Suprapubic skin (tissue), 4 donors: Measurements from ENCODE around the gene NOS3. TPM values are rescaled to one million over a fixed set of nuclear protein-coding genes. Genes with fewer than 3 reads are reported as not detected.

Experiments
- DNase-seq, 2 donors: peaks; one replicate each; pipeline ENCODE4 v3.0.0-alpha.2; 2019; ENCODE audit warnings: low spot score in 2 of 2
- H3K27ac ChIP-seq: fragments of 200-600 bp; sonication (generic); one replicate; pipeline ENCODE4 v1.5.1; 2019
- H3K27me3 ChIP-seq: fragments of 200-600 bp; sonication (generic); one replicate; pipeline ENCODE4 v1.5.1; 2019
- H3K36me3 ChIP-seq: fragments of 200-600 bp; sonication (generic); one replicate; pipeline ENCODE4 v1.5.1; 2019
- H3K4me1 ChIP-seq: fragments of 200-600 bp; sonication (generic); one replicate; pipeline ENCODE4 v1.5.1; 2019
- H3K4me3 ChIP-seq: fragments of 200-600 bp; sonication (generic); one replicate; pipeline ENCODE4 v1.5.1; 2019; ENCODE audit warnings: mild to moderate bottlenecking
- H3K9me3 ChIP-seq: fragments of 200-600 bp; sonication (generic); one replicate; pipeline ENCODE4 v1.5.1; 2019
- CTCF ChIP-seq, 2 donors: fragments of 200-600 bp in 1 of 2; fragments of 450-650 bp in 1 of 2; sonication (generic) in 1 of 2; IDR thresholded peaks; one replicate each; pipeline ENCODE4 v1.5.1; 2016 to 2019; ENCODE audit warnings: antibody characterized with exemption in 2 of 2, mild to moderate bottlenecking in 1 of 2, moderate library complexity in 1 of 2
- EP300 ChIP-seq: sonication (generic); formaldehyde crosslinking; IDR thresholded peaks from one replicate; pipeline ENCODE4 v1.6.1; 2017; ENCODE audit warnings: antibody characterized with exemption
- POLR2A ChIP-seq, 2 donors: fragments of 450-650 bp; IDR thresholded peaks; one replicate each; pipeline ENCODE4 v1.6.1; 2017; ENCODE audit warnings: antibody characterized with exemption in 2 of 2, mild to moderate bottlenecking in 2 of 2, moderate library complexity in 2 of 2
- POLR2AphosphoS5 ChIP-seq, 3 donors: sonication (generic); formaldehyde crosslinking; IDR thresholded peaks; one replicate each; pipeline ENCODE4 v1.6.1; 2017; ENCODE audit warnings: antibody characterized with exemption in 3 of 3
- WGBS: methylation state at CpG from one replicate; pipeline ENCODE4 v1.1.5; 2018; 5-methylcytosine and 5-hydroxymethylcytosine counted together
- total RNA-seq, 4 donors: library from RNA; depleted of rRNA; stranded (reverse); fragments of >200 nt; gene quantifications; one replicate each; pipeline ENCODE4 v1.1.0, GENCODE V29; 2016

NOS3 gene
- total RNA-seq, 4 donors from 2014 or later = 2.6 to 10.9 (median 6.8) TPM

- no peaks in the 10 kb centered on the region for H3K9me3 ChIP-seq
- H3K36me3 ChIP-seq = no peaks in the 10 kb centered on the region
- no peak for DNase-seq
- WGBS = 74% methylated on average over 13 of the region's 14 CpGs
- H3K27me3 ChIP-seq = peaks cover 4% of the 10 kb centered on the region
- H3K4me1 ChIP-seq = peaks cover 16% of the 10 kb centered on the region
- no peak overlapping the region for H3K27ac ChIP-seq
- peak overlapping the region; percentile 17 for H3K4me3 ChIP-seq
- TF ChIP-seq POLR2A (IDR thresholded peaks at IDR 0.05) (no peak), POLR2AphosphoS5 (IDR thresholded peaks at IDR 0.05) (no peak)
Measured at GRCh38 chr7:150993511-150993910, 2.7 kb downstream of the NOS3 start.

- Histone ChIP-seq H3K27ac (no peak overlapping the region), H3K27me3 (peaks cover 4% of the 10 kb centered on the region), H3K4me3 (peak overlapping the region; percentile 17), H3K36me3 (no peaks in the 10 kb centered on the region), H3K9me3 (no peaks in the 10 kb centered on the region), H3K4me1 (peaks cover 9% of the 10 kb centered on the region)
- WGBS = 59% methylated on average over 9 of the region's 15 CpGs
- no peak for TF ChIP-seq CTCF (IDR thresholded peaks at IDR 0.05)
- TF ChIP-seq POLR2A (IDR thresholded peaks at IDR 0.05) = no peak
- no peak for TF ChIP-seq POLR2AphosphoS5 (IDR thresholded peaks at IDR 0.05)
- no peak for TF ChIP-seq EP300
- no peak for DNase-seq
Measured at GRCh38 chr7:150994141-150994837, 3.5 kb downstream of the NOS3 start.

- peaks cover 9% of the 10 kb centered on the region for H3K4me1 ChIP-seq
- H3K27ac ChIP-seq = no peak overlapping the region
- H3K4me3 ChIP-seq = peak overlapping the region; percentile 17
- H3K27me3 ChIP-seq = peaks cover 4% of the 10 kb centered on the region
- H3K36me3 ChIP-seq = no peaks in the 10 kb centered on the region
- no peak for TF ChIP-seq POLR2AphosphoS5 (IDR thresholded peaks at IDR 0.05)
- TF ChIP-seq CTCF (IDR thresholded peaks at IDR 0.05) = no peak
- no peak for TF ChIP-seq POLR2A (IDR thresholded peaks at IDR 0.05)
- TF ChIP-seq EP300 = no peak
- H3K9me3 ChIP-seq = no peaks in the 10 kb centered on the region
- WGBS = 51% methylated on average over 6 of the region's 19 CpGs
- DNase-seq = no peak
Measured at GRCh38 chr7:150994838-150995510, 4.2 kb downstream of the NOS3 start.

GRCh38 chr7:150996376-150997074 is 5.7 kb downstream of the NOS3 start:
- H3K36me3 ChIP-seq = no peaks in the 10 kb centered on the region
- 84% methylated on average over 3 of the region's 31 CpGs for WGBS
- H3K4me3 ChIP-seq = no peak overlapping the region
- no peak for DNase-seq
- no peaks in the 10 kb centered on the region for H3K9me3 ChIP-seq
- H3K27me3 ChIP-seq = peaks cover 4% of the 10 kb centered on the region
- TF ChIP-seq POLR2AphosphoS5 (IDR thresholded peaks at IDR 0.05) = no peak
- TF ChIP-seq EP300 = no peak
- TF ChIP-seq CTCF (IDR thresholded peaks at IDR 0.05) = no peak
- TF ChIP-seq POLR2A (IDR thresholded peaks at IDR 0.05) = no peak
- no peak overlapping the region for H3K27ac ChIP-seq
- peaks cover 9% of the 10 kb centered on the region for H3K4me1 ChIP-seq

- Histone ChIP-seq H3K4me3 (no peak overlapping the region), H3K9me3 (no peaks in the 10 kb centered on the region), H3K36me3 (no peaks in the 10 kb centered on the region), H3K27ac (no peak overlapping the region), H3K4me1 (peaks cover 9% of the 10 kb centered on the region), H3K27me3 (peaks cover 4% of the 10 kb centered on the region)
- 90% methylated on average over 7 of the region's 8 CpGs for WGBS
- TF ChIP-seq CTCF (IDR thresholded peaks at IDR 0.05) = no peak
- no peak for TF ChIP-seq EP300
- TF ChIP-seq POLR2A (IDR thresholded peaks at IDR 0.05) = no peak
- no peak for TF ChIP-seq POLR2AphosphoS5 (IDR thresholded peaks at IDR 0.05)
- no peak for DNase-seq
Measured at GRCh38 chr7:150997075-150997511, 6.3 kb downstream of the NOS3 start.
